ENCODE data around the gene ASIC4.

The ASIC4 gene

GRCh38 chr2:219482674-219483405 lies 31.4 kb upstream of the ASIC4 start:
- no peak for DNase-seq

DNA sequence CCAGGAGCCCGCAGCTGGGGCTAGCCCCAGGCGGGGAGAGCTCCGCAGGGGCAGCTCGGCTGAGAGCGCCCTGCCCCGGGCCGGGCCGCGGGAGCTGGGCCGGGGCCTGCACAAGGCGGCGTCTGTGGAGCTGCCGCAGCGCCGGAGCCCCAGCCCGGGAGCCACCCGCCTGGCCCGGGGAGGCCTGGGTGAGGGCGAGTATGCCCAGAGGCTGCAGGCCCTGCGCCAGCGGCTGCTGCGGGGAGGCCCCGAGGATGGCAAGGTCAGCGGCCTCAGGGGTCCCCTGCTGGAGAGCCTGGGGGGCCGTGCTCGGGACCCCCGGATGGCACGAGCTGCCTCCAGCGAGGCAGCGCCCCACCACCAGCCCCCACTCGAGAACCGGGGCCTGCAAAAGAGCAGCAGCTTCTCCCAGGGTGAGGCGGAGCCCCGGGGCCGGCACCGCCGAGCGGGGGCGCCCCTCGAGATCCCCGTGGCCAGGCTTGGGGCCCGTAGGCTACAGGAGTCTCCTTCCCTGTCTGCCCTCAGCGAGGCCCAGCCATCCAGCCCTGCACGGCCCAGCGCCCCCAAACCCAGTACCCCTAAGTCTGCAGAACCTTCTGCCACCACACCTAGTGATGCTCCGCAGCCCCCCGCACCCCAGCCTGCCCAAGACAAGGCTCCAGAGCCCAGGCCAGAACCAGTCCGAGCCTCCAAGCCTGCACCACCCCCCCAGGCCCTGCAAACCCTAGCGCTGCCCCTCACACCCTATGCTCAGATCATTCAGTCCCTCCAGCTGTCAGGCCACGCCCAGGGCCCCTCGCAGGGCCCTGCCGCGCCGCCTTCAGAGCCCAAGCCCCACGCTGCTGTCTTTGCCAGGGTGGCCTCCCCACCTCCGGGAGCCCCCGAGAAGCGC lies 30.6 kb upstream of the ASIC4 start:
- DNase-seq, result no peak

DNA sequence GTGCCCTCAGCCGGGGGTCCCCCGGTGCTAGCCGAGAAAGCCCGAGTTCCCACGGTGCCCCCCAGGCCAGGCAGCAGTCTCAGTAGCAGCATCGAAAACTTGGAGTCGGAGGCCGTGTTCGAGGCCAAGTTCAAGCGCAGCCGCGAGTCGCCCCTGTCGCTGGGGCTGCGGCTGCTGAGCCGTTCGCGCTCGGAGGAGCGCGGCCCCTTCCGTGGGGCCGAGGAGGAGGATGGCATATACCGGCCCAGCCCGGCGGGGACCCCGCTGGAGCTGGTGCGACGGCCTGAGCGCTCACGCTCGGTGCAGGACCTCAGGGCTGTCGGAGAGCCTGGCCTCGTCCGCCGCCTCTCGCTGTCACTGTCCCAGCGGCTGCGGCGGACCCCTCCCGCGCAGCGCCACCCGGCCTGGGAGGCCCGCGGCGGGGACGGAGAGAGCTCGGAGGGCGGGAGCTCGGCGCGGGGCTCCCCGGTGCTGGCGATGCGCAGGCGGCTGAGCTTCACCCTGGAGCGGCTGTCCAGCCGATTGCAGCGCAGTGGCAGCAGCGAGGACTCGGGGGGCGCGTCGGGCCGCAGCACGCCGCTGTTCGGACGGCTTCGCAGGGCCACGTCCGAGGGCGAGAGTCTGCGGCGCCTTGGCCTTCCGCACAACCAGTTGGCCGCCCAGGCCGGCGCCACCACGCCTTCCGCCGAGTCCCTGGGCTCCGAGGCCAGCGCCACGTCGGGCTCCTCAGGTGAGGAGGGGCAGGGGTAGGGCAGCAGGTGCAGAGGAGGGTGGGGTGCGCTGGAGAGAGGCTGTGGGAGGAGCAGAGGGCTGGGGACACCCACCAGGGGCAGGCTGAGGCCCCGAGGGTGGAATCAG lies 29.7 kb upstream of the ASIC4 start:
- DNase-seq, result no peak

DNA sequence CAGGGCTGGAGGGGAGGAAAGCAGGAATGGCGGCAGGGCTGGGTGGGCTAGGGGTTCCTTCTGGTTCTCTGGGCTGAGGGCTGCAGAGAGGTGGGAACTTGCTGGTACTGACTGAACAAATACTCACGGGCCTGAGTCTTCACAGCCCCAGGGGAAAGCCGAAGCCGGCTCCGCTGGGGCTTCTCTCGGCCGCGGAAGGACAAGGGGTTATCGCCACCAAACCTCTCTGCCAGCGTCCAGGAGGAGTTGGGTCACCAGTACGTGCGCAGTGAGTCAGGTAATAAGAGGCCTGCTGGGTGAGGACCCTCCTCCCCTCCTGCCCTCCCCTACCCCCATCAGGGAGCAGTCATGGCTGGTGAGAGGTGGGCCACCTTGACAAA lies 29.1 kb upstream of the ASIC4 start:
- no peak for DNase-seq

GRCh38 chr2:219486380-219486959 lies 27.8 kb upstream of the ASIC4 start:
- no peak for DNase-seq

- DNase-seq, result no peak
Observed at GRCh38 chr2:219488149-219488843, 26.0 kb upstream of the ASIC4 start.

DNA sequence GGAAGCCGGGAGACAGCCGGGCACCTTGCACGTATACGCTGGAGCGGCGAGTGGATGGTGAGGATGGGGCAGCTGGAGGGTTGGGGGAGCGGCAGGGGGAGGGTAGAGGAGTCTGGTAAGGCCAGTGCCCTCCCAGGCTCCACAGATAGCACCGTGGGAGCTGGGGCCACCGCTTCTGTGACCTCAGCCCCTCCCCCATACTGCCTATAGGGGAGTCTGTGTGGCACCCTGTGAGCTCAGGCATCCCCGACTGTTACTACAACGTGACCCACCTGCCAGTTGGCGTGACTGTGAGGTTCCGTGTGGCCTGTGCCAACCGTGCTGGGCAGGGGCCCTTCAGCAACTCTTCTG lies 25.5 kb upstream of the ASIC4 start:
- no peak for DNase-seq

DNA sequence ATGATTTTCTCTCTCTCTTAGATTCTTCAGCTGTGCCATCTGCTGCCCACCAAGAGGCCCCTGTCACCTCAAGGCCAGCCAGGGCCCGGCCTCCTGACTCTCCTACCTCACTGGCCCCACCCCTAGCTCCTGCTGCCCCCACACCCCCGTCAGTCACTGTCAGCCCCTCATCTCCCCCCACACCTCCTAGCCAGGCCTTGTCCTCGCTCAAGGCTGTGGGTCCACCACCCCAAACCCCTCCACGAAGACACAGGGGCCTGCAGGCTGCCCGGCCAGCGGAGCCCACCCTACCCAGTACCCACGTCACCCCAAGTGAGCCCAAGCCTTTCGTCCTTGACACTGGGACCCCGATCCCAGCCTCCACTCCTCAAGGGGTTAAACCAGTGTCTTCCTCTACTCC lies 25.0 kb upstream of the ASIC4 start:
- DNase-seq, result no peak

DNA sequence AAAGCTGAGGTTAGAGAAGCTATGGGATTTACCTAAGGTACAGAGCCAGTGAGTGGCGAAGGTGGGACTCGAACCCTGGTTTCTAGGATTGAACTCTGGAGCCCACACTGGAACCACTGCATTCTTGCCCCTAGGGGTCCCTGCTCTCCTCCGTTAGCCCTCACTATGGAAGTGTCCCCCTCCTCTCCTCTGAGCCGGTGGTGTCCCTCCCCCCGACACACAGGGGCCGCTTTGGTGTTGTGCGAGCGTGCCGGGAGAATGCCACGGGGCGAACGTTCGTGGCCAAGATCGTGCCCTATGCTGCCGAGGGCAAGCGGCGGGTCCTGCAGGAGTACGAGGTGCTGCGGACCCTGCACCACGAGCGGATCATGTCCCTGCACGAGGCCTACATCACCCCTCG lies 24.1 kb upstream of the ASIC4 start:
- no peak for DNase-seq

DNA sequence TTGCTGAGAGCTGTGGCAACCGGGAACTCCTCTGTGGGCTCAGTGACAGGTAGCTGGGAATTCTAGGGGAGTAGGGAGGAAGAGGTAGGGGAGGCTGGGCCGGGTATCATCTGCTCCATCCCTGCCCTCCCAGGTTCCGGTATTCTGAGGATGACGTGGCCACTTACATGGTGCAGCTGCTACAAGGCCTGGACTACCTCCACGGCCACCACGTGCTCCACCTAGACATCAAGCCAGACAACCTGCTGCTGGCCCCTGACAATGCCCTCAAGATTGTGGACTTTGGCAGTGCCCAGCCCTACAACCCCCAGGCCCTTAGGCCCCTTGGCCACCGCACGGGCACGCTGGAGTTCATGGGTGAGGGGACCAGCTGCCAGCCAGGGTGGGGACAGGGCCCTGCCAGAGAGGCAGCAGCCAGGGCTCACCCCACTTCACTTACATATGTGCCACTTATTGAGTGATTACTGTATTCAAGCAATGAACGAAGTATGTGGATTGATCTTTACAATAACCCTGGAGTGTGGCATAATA lies 23.6 kb upstream of the ASIC4 start:
- no peak for DNase-seq

- no peak for DNase-seq
Observed at GRCh38 chr2:219491278-219491963, 22.9 kb upstream of the ASIC4 start.

GRCh38 chr2:219492575-219492974 lies 21.7 kb upstream of the ASIC4 start:
- DNase-seq, result no peak

DNA sequence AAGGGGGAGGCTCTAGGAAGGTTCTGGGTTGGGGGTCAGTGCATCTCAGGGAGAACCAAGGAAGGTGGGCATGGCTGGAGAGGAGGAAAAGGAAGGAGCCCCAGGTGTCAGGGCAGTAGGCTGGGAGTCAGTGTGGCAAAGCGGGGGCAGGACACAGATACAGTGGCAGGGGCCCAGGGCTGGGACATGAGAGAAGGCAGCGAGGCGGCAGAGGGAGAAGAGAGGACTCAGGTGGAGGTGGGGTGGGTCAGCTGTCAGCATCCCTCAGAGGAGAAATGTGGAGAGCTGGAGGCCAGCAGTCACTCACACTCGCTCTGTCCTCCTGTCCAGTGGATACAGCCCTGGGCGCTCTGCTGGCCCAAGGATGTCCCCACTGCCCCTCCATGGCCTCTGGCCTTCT lies 21.2 kb upstream of the ASIC4 start:
- DNase-seq, result no peak

DNA sequence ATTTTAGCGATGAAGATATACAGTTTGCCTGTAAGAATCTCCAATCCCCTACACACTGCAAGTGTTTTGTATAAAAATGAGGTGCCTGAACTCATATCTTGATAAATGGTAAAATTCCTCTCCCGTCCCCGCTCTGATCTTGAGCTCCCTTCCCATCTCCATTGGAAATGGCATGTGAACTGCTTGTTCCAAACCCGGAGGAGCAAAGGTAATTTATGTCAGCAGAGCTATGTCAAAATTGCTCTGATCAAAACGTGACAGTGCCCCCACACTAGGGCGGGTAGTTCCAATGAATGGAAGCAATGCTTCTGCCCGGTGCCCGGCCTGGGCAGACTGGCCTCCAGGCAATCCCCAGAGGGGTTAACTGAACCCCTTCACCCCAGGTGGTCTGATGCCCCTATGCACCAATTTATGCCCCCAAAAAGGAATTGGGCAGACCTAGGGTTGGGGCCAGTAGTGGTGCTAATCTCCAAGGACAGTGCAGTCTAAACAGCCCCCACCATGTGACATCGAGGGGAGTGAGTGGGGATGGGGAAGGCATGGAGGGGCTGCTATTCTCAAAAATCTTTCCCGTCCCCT lies 19.2 kb upstream of the ASIC4 start:
- no peak for DNase-seq

- DNase-seq, result peak; percentile 60
Observed at GRCh38 chr2:219495531-219496122, 18.7 kb upstream of the ASIC4 start.

DNA sequence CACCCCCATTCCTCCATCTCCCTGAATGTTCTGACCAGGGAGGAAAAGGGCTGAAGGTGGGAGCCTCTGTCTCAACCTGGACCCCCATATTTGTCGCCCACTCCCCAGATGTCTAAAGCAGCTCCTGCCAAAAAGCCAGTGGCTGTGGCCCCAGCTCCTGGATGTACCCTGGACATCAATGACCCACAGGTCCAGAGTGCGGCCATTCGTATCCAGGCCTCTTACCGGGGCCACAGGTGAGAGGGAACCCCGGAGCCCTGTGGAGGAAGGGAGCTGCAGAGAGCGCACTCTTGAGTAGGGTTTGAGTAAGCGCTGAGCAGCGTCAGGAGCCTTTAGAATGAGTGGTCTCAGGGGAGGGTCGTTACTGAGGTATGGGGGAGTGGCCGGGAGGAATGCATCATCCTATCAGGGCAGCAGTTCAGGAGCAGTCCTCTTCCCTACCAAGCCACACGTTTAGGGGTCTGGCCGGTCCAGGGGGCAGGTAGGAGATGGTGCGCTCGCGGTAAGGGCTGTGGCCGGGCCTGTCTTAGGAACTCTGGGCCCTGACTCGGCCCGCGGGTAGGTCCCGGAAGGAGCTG lies 17.9 kb upstream of the ASIC4 start:
- DNase-seq, result no peak

DNA sequence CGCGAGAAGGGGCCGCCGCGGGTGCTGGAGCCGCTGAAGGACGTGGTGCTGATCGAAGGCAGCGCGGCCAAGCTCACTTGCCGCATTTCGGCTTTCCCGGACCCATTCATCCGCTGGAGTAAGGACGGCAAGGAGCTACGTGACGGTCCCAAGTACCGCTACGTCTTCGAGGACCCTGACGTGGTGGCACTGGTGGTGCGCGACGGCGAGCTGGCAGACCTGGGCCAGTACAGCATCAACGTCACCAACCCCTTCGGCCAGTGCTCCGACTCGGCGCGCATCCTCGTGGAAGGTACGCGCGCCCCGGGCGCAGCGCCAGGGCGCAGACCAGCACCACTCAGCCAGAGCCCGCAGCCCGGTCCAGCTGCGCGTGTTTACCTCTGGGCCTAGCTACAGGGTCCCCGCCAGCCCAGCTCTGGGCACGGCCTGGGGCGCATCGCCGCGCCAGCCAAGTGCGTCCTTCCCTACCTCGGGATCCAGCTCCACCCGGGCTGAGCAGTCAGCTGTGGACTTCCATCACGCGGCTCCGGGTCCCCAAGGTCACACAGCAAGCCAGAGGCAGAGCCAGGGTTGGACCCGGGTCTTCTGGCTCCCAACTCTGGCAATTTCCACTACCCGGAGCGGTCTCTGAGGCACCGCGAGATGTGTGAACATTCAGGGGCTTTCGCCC lies 17.3 kb upstream of the ASIC4 start:
- DNase-seq, result no peak

DNA sequence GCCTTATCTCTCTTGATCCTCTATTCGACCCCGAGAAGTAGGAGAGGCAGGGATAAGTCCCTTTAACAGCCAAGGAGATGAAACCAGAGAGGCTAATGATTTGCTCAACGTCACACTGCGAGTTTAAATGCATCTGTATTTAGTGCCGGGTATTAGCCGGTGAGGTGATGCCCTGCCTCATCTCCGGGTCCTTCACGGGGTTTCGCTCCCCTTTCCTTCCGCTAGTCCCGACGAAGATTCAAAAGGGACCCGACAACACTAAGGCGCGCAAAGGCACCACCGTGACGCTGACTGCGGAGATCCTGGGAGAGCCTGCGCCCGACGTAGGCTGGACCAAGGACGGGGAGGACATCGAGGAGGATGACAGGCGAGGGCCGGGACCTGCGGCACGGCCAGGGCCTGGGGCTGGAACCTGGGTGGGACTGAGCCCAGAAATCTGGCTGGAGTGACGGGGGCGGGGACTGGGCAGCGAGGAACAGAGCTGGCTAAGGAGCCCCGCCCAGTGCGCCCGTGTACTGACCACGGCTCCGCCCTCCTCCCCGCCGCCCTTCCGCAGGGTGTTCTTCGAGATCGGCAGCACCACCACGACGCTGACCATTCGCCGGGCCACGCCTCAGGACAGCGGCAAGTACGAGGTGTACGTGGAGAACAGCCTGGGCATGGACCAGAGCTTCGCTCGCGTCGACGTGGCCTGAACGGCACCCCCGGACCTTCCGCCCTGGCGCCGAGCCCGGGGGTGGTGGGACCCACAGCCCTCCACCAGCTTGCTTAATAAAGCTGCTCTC lies 16.6 kb upstream of the ASIC4 start:
- DNase-seq, result peak; percentile 45
